ENCODE data around the gene METTL17.

DNA sequence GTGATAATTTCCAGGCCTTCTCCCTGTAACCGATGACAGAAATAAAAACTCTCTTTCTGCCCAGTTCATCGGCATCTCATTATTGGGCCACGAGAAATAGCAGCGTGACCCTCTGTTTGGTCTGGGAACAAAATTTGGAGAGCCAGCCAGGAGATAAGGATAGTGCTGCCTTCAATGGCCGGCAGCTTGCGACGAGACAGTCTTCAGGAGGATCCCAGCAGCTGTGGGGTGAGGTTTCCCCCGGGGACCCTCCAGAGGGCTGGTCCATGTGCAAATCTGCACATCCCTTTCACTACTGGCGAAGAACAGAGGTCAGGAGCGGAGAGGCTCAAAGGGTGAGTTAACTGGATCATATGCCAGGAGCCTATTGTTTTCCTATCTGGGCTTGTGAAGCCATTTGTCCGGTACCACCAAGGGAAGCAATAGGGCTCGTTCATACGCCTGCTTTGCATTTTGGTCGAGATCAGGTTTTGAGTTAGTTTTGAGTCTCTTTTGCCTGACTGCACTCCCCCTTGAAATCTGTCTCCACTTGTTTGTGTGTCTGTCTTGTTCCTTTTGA lies 14.1 kb downstream of the METTL17 start:
- TF ChIP-seq POLR2AphosphoS5 (IDR thresholded peaks at IDR 0.05; ENCODE audit: low read depth) (no peak), CTCF (IDR thresholded peaks at IDR 0.05; ENCODE audit: insufficient read depth, low read length) (no peak)
